Spleen (tissue), 11 donors: ENCODE data around the gene AFF1. TPM values are rescaled to one million over a fixed set of nuclear protein-coding genes. Genes with fewer than 3 reads are reported as not detected.
A peak's percentile ranks its signal among the peaks of the same experiment; 100 is the strongest.

Experiments used
- DNase-seq: peaks from one replicate; pipeline ENCODE4 v3.0.0-alpha.2; 2020
- H3K27ac ChIP-seq, 8 donors: fragments of 200-600 bp; sonication (generic) in 7 of 8; 1 replicate in 4 of 8; 2 replicates in 4 of 8; pipeline versions ENCODE4 v1.5.0 to v1.8.0; 2016 to 2021; ENCODE audit warnings: inconsistent platforms in 4 of 8, mild to moderate bottlenecking in 4 of 8, moderate library complexity in 1 of 8
- H3K27me3 ChIP-seq, 7 donors: fragments of 200-600 bp; sonication (generic) in 6 of 7; replicated peaks in 1 of 7; 1 replicate in 4 of 7; 2 replicates in 3 of 7; pipeline versions ENCODE4 v1.5.0 to v1.8.0; 2016 to 2021; ENCODE audit warnings: inconsistent platforms in 3 of 7, mild to moderate bottlenecking in 1 of 7
- H3K36me3 ChIP-seq, 6 donors: fragments of 200-600 bp; sonication (generic) in 5 of 6; 1 replicate in 4 of 6; 2 replicates in 2 of 6; pipeline versions ENCODE4 v1.5.0 to v1.8.0; 2016 to 2021; ENCODE audit warnings: inconsistent platforms in 2 of 6
- H3K4me1 ChIP-seq, 6 donors: fragments of 200-600 bp; sonication (generic) in 5 of 6; 1 replicate in 3 of 6; 2 replicates in 3 of 6; pipeline versions ENCODE4 v1.5.0 to v1.8.0; 2016 to 2021; ENCODE audit warnings: inconsistent platforms in 3 of 6
- H3K4me3 ChIP-seq, 8 donors: fragments of 200-600 bp; sonication (generic) in 7 of 8; 1 replicate in 4 of 8; 2 replicates in 4 of 8; pipeline versions ENCODE4 v1.5.0 to v1.8.0; 2016 to 2021; ENCODE audit warnings: inconsistent platforms in 4 of 8, mild to moderate bottlenecking in 4 of 8, moderate library complexity in 2 of 8
- H3K9me3 ChIP-seq, 8 donors: fragments of 200-600 bp; sonication (generic) in 7 of 8; 1 replicate in 4 of 8; 2 replicates in 4 of 8; pipeline versions ENCODE4 v1.5.0 to v1.8.0; 2016 to 2021; ENCODE audit warnings: inconsistent platforms in 4 of 8
- CTCF ChIP-seq, 11 experiments: fragments of 200-600 bp in 7 of 11; fragments of 450-650 bp in 4 of 11; sonication (generic) in 4 of 11; IDR thresholded peaks in 8 of 11; conservative IDR thresholded peaks in 3 of 11; 1 replicate in 7 of 11; 2 replicates in 4 of 11; pipeline versions ENCODE4 v1.4.0 to v1.8.0; 2016 to 2021; ENCODE audit warnings: antibody characterized with exemption in 11 of 11, inconsistent platforms in 4 of 11, mild to moderate bottlenecking in 1 of 11
- POLR2A ChIP-seq, 3 donors: fragments of 450-650 bp; IDR thresholded peaks; one replicate each; pipeline ENCODE4 v1.5.1; 2017; ENCODE audit warnings: antibody characterized with exemption in 3 of 3, mild to moderate bottlenecking in 1 of 3
- POLR2AphosphoS5 ChIP-seq, 3 donors: sonication (generic); formaldehyde crosslinking; IDR thresholded peaks; one replicate each; pipeline ENCODE4 v1.5.1; 2017; ENCODE audit warnings: antibody characterized with exemption in 3 of 3
- WGBS, 5 donors: extraction: QIAGEN DNeasy Blood & Tissue Kit in 3 of 5; methylation state at CpG; one replicate each; pipeline versions ENCODE4 v1.1.5 to v1.1.7; 2013 to 2018; 5-methylcytosine and 5-hydroxymethylcytosine counted together
- intact Hi-C: fragments of 100-400 bp; cut with DNase I; formaldehyde crosslinking; loops from one replicate; pipeline ENCODE4 v1.15.0; 2023; ENCODE audit warnings: low total_unique reads
- polyA plus RNA-seq, 3 donors: library from polyadenylated mRNA; stranded (reverse); fragments of 200-250 nt; gene quantifications; one replicate each; pipeline ENCODE4 v1.2.1, GENCODE V29; 2013
- total RNA-seq, 7 donors: library from RNA; depleted of rRNA in 3 of 7; stranded (reverse); fragments of >200 nt in 3 of 7; fragmentation: NEBNext Ultra II Directional in 4 of 7; extraction: Animal tissue kit (Norgen Biotek cat#: 25700) in 4 of 7; gene quantifications; one replicate each; pipeline versions ENCODE4 v1.1.0 to v1.2.1, GENCODE V29; 2016 to 2021
- donor health status: healthy with polysubstance abuse.
- donor health status: DM: no; HTN: no; CAD: no; lungs with moderate emphysema.
- donor health status: DM: no; HTN: no; CAD: no.
- donor health status: Bipolar disorder and iron deficiency.
- donor health status: healthy.
- donor health status: DM: no; HTN: no; CAD: no.
- donor health status: DM: yes; HTN: yes; CAD: no.

Gene AFF1
- total and polyA plus RNA-seq, 10 donors, result 4.4 to 119 (median 80.8) TPM

DNA sequence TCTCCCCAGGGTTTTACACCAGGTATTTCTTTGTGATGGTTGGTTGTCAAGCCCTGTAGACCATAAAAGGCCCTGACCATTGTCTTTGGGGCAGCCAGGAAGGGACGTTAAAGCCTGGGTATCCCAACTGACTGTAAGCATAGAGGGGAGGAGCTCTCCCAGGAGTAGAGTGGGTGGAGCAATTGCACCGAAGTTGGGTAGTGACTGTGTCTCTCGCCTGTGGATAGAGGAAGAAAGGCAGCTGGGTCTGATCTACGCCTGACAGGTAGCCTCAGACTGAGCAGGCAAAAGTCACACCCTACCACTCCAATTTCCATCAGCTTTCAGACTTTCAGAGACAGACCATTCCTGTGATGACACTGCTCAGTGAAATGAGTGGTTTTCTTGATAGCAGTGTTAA, 162.3 kb downstream of the AFF1 start:
- H3K27me3 ChIP-seq, result no peaks in the 10 kb centered on the region
- TF ChIP-seq CTCF (IDR thresholded peaks at IDR 0.05 in 8 of 11, conservative IDR thresholded peaks at IDR 0.05 in 3 of 11) (no peak), POLR2AphosphoS5 (IDR thresholded peaks at IDR 0.05) (no peak), POLR2A (IDR thresholded peaks at IDR 0.05) (no peak)
- no peaks in the 10 kb centered on the region for H3K9me3 ChIP-seq
- H3K4me3 ChIP-seq, result no peak overlapping the region
- WGBS, 5 donors, result 54 to 72% (median 66%) methylated on average over 4 of the region's 4 CpGs
- intact Hi-C loops, result no loop called here
- H3K4me1 ChIP-seq, result peaks cover 17 to 44% (median 26%) of the 10 kb centered on the region in 6 donors
- H3K36me3 ChIP-seq, result peaks cover 0 to 71% (median 8%) of the 10 kb centered on the region in 6 donors
- H3K27ac ChIP-seq, result no peak overlapping the region
- no peak for DNase-seq

DNA sequence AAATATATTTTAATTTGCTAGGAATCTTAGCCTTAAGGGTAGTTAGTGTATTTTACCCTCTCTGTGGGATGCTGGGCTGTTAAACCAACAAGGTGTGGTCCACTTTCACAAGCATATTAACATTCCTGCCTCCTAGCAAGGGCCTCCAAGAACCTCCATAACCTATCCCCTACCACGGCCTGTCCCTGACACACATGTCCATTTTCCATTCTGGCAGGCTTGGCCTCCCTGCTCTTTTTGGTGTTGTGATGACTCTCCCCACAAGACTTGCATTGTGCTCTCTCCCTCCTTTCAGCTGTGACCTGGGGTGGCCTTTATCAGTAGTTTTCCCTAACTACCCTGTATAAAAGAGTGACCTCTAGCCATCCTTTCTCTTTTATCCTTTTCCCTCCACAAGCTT, 165.4 kb downstream of the AFF1 start:
- peaks cover 0 to 51% (median 1%) of the 10 kb centered on the region in 6 donors for H3K36me3 ChIP-seq
- H3K9me3 ChIP-seq, result no peaks in the 10 kb centered on the region
- WGBS, 5 donors, result 71 to 96% (median 87%) methylated on average over 1 of the region's 1 CpG
- no peak overlapping the region for H3K27ac ChIP-seq
- no peaks in the 10 kb centered on the region for H3K27me3 ChIP-seq
- H3K4me1 ChIP-seq, result peaks cover 0 to 49% (median 20%) of the 10 kb centered on the region in 6 donors
- H3K4me3 ChIP-seq, result no peak overlapping the region
- DNase-seq, result no peak
- intact Hi-C loops, result no loop called here
- TF ChIP-seq POLR2A (IDR thresholded peaks at IDR 0.05) (no peak), CTCF (IDR thresholded peaks at IDR 0.05 in 8 of 11, conservative IDR thresholded peaks at IDR 0.05 in 3 of 11) (no peak), POLR2AphosphoS5 (IDR thresholded peaks at IDR 0.05) (no peak)

GRCh38 chr4:87101543-87102199, 166.9 kb downstream of the AFF1 start:
- Histone ChIP-seq H3K9me3 (no peaks in the 10 kb centered on the region), H3K4me1 (peaks cover 0 to 49% (median 20%) of the 10 kb centered on the region in 6 donors), H3K36me3 (peaks cover 0 to 52% (median 5%) of the 10 kb centered on the region in 6 donors), H3K4me3 (no peak overlapping the region), H3K27ac (no peak overlapping the region), H3K27me3 (no peaks in the 10 kb centered on the region)
- intact Hi-C loops, result no loop called here
- 78 to 93% (median 92%) methylated on average over 7 of the region's 7 CpGs for WGBS, 5 donors
- no peak for DNase-seq
- TF ChIP-seq CTCF (IDR thresholded peaks at IDR 0.05 in 8 of 11, conservative IDR thresholded peaks at IDR 0.05 in 3 of 11) (no peak), POLR2A (IDR thresholded peaks at IDR 0.05) (no peak), POLR2AphosphoS5 (IDR thresholded peaks at IDR 0.05) (no peak)

DNA sequence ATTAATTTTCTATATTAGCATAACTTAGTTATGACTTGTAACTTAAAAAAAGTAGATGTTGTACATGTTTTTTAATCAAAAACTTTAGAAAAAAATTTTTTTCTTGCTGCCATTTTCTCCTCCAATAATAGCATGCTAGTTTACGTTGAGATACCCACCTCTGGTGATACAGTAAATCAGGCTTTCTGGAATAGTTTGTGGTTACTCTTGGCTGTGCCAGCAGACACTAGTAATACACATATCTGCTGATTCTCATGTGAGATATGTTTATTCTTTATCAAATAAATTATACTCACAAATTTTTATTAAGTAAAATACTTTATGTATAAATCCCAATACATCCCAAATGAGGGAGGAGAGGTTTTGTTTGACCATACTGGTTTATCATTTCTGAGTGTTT, 168.3 kb downstream of the AFF1 start:
- TF ChIP-seq POLR2A (IDR thresholded peaks at IDR 0.05) (no peak), POLR2AphosphoS5 (IDR thresholded peaks at IDR 0.05) (no peak), CTCF (IDR thresholded peaks at IDR 0.05 in 8 of 11, conservative IDR thresholded peaks at IDR 0.05 in 3 of 11) (no peak)
- WGBS, 5 donors, result 73 to 90% (median 75%) methylated on average over 1 of the region's 1 CpG
- H3K4me1 ChIP-seq, result peaks cover 0 to 45% (median 19%) of the 10 kb centered on the region in 6 donors
- H3K27me3 ChIP-seq, result no peaks in the 10 kb centered on the region
- no peak for DNase-seq
- intact Hi-C loops, result no loop called here
- H3K36me3 ChIP-seq, result peaks cover 0 to 60% (median 8%) of the 10 kb centered on the region in 6 donors
- no peaks in the 10 kb centered on the region for H3K9me3 ChIP-seq
- no peak overlapping the region for H3K4me3 ChIP-seq
- peak overlapping the region in 5 of 8 donors; percentile 32 to 63 (median 47) for H3K27ac ChIP-seq
